ENCODE data around the gene PRPF19. TPM values are rescaled to one million over a fixed set of nuclear protein-coding genes. Genes with fewer than 3 reads are reported as not detected.

PRPF19 gene
- total and polyA plus RNA-seq, 10 of the 15 experiments (the other 5 are each of a cell fraction or from before 2014, with no cell fraction given): 8.7 to 170 (median 61.3) TPM

GRCh38 chr11:60871378-60872061 lies 34.9 kb downstream of the PRPF19 start:
- in situ Hi-C loops (cut with MboI) (no loop called here), intact Hi-C loops (cut with micrococcal nuclease; ENCODE audit: unreplicated experiment) (no loop called here)
- Histone ChIP-seq H3K4me3 (no peak overlapping the region), H3K9me3 (replicated peaks; ENCODE audit: control insufficient read depth, insufficient read depth, low read length) (no peaks in the 10 kb centered on the region), H3K4me2 (ENCODE audit: control insufficient read depth, insufficient read depth) (no peak overlapping the region), H3K36me3 (ENCODE audit: control insufficient read depth in 2 of 2, insufficient read depth in 2 of 2, low read length in 1 of 2) (no peaks in the 10 kb centered on the region; a peak in 2 of 4 replicates), H3K4me1 (ENCODE audit: control insufficient read depth, insufficient read depth, low read length) (no peaks in the 10 kb centered on the region), H2AFZ (ENCODE audit: control insufficient read depth, low read depth, low read length) (no peak overlapping the region), H3K27me3 (replicated peaks in 1 of 2; ENCODE audit: control insufficient read depth in 2 of 2, insufficient read depth in 2 of 2, low read length in 1 of 2) (no peaks in the 10 kb centered on the region), H3K79me2 (ENCODE audit: control insufficient read depth, insufficient read depth, low read length) (no peaks in the 10 kb centered on the region), H3K9ac (ENCODE audit: control insufficient read depth, insufficient read depth, low read length) (no peak overlapping the region), H3K27ac (ENCODE audit: control insufficient read depth, insufficient read depth) (no peak overlapping the region), H4K20me1 (ENCODE audit: control insufficient read depth, insufficient read depth) (no peaks in the 10 kb centered on the region)
- no peak for FAIRE-seq
- POLR2A ChIA-PET: no interaction called here
- no peak for ATAC-seq
- no TSS peak for BruUV-seq (replicated peaks)
- CTCF ChIA-PET: interaction anchor here (0.6 to 1.0 kb wide), 2 partner anchors 15 to 1371 kb away, joined by 3 read pairs; no protein-coding TSS in a partner anchor
- RAD21 ChIA-PET (ENCODE audit: unreplicated experiment): interaction anchor here (1.0 kb wide), 1 partner anchor 41 kb away, joined by 3 read pairs; no protein-coding TSS in a partner anchor
- 43% methylated on average over 7 of the region's 7 CpGs for WGBS (ENCODE audit: insufficient coverage, insufficient replicate concordance, low lambda C conversion rate, missing lambda C conversion rate)
- DNase-seq (ENCODE audit: low read depth, low spot score): no peak
- SMC1A ChIA-PET (ENCODE audit: uncharacterized antibody, unreplicated experiment): interaction anchor here (0.8 kb wide), 1 partner anchor 12 kb away, joined by 3 read pairs; no protein-coding TSS in a partner anchor
- TF ChIP-seq ZNF687 (IDR thresholded peaks at IDR 0.05): no peak
- no peak for TF ChIP-seq SUZ12 (IDR thresholded peaks at IDR 0.05; ENCODE audit: unreplicated experiment)
- TF ChIP-seq YBX1 (IDR thresholded peaks at IDR 0.05): no peak
- TF ChIP-seq SKIL (IDR thresholded peaks at IDR 0.05; ENCODE audit: low read depth, poor library complexity, severe bottlenecking): no peak
- TF ChIP-seq LARP7 (IDR thresholded peaks at IDR 0.05): no peak
- TF ChIP-seq ELK1 (IDR thresholded peaks at IDR 0.05; ENCODE audit: low read depth, low read length): no peak
- no peak for TF ChIP-seq BMI1 (IDR thresholded peaks at IDR 0.05; ENCODE audit: borderline replicate concordance)
- TF ChIP-seq IKZF2 (IDR thresholded peaks at IDR 0.05): no peak
- TF ChIP-seq RAD51 (IDR thresholded peaks at IDR 0.05): no peak
- no peak for TF ChIP-seq RELB (IDR thresholded peaks at IDR 0.05; ENCODE audit: low read depth)
- no peak for TF ChIP-seq WRNIP1 (IDR thresholded peaks at IDR 0.05; ENCODE audit: borderline replicate concordance, low read depth, low read length)
- no peak for TF ChIP-seq ATF2 (IDR thresholded peaks at IDR 0.05; ENCODE audit: low read length)

All from GM12878 (cell line).